Measurements from ENCODE around the gene ESM1.

The ESM1 gene

DNA sequence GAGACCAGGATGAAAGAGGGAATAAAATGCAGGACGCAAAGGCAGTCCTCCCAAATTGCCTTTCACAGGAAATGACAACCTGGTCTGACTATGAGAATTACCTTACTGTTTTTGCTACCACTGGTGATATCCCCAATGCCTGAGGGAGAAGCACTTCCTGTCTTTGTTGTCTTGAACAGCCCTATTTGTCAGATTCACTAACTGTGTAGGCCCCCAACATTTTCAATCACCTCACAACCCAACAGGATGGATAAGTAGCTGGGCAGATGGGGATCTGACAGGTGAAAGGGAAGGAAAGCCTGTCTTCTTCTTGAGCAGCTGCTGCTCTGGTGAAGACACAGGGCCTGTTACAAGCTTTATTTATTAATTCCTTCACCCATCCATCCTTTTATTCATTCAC is 9.7 kb downstream of the ESM1 start:
- no peak for DNase-seq

DNA sequence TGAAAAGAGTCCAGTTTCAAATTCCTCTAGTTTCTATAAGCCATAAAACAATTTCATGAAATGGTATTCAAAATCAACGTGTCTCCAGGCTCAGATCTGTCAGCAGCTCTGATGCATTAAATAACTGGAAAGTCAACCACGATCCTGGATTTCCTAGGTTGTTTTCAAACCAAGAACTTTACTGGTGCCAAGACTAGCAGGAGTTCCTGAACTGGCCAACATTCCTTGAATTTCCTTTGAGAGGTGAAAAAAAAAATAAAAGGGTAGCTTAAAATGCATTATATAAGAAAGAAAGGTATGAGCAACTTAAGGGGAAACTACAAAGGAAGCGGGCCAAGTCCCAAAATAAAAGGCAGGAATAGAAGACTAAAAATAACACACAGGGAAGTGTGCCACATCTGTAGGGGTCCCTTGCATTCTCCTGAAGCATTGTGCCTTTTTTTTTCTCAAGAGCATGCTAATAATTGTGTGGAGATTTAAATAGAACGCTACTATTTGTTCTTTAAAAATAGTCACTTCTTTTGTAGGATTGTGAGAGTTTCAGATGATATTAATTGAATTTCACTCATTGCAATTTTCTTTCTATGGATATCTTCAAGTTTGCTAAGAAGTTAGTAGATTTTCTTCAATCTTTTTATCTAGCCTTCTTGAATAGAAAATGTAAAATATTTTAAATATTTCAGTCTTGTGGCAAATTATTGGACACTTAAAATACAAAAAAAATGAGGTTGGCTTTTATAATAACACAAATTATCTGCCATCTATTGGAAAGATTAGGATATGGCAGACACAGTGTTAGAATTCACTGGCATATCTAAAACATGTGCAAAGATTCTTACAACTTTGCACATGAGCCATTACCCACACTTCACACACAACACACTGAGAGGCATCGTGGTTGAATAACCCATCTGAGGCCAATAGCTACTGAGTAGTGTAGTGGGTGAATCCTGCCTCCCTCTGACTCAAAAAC is 15.3 kb downstream of the ESM1 start:
- DNase-seq: no peak

DNA sequence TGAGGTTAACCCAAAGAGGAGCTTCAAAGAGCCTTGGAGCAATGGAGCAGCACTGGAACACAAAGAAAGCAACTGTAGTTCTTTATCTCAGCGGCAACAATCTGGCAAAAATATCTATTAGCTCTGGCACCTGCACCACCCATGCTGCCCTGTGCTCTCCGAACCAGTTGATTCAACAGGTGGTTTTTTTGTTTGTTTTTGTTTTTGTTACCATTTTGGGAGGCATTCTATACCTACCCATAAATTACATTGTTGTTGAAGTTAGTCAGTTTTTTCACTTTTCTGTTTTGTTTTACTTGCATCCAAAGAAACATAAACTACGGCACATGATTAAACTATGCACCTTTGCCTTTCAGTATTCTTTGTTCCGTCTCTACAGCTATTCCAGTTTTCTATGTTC is 16.2 kb downstream of the ESM1 start:
- DNase-seq: no peak

DNA sequence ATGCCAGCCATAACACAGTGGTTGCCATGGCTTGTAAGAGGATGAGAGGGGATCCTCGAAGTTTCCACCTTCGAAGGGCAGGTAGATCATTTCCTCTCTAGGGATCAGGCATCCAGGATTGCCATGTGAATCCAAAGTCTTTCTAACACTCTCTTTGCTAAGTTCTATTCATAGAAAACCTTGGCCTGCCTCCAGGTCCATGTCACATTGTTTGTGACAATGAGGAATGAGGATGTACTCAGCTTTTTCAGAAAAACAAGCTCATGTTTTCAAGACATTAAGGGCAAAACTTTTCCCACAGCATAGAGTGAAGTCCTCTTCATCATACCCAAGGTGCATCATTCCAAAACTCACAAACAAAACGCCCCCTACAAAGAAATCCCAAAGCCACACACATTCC is 19.6 kb downstream of the ESM1 start:
- no peak for DNase-seq

DNA sequence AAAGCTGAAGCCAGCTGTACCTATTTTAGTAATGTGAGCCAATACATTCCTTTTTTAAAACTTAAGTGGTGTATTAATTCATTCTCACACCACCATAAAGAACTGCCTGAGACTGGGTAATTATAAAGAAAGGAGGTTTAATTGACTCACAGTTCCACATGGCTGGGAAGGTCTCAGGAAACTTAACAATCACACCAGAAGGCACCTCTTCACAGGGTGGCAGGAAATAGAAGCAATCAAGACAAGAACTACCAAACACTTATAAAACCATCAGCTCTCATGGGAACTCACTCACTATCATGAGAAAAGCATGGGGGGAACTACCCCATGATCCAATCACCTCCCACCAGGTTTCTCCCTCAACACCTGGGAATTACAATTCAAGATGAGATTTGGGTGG is 21.0 kb downstream of the ESM1 start:
- no peak for DNase-seq

DNA sequence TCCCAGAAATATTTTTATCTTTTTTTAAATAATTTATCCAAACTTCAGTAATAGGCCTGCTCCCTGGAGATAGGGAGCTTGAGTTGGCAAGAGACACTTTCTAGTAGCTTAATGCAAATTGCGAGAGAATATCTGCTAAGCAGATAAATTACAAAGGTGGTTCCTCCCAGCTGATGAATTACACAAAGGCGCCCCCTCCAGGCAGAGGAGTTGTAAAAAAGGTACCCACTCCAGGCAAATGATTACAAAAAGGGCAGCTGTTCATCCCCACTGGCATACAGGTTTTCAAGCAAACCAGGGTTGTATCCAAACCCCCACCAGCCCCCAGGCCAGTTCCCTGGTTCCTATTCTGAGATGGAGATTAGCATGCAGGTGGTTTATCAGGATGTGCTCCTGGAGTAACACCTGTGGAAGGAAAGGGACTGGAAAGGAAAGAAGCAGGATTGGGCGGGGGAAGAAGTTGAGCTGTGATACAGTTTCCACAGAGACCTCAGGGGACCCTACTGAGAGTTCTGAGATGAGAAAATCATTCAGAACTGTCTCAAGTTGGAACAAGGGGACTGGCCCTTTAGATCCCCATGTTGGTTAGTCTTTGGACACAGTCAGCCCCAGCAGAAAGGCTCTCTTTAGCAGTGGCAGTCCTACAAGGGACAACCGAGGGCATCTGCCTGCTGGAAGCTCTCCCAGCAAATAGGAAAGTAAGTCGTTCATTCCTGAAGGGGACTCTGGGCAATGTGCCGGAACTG is 25.5 kb downstream of the ESM1 start:
- peak; percentile 69 for DNase-seq

DNA sequence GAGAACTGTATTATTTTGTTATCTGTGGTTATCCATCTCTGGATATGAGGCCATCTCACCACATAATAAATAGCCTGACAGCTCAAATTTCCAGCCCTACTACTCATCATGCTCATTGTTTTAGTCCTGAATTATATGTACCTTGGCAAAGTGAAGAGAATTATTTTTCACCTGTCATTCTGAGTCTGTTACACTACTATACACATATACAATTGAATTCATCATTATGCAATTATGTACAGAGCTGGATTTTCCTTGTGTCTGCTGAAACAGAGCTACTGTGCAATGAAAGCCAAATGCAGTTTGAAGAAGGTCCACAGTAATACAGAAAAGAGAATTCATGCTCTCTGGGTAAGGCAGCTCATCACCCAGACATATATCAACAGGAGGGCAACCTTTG is 28.5 kb downstream of the ESM1 start:
- DNase-seq: no peak

DNA sequence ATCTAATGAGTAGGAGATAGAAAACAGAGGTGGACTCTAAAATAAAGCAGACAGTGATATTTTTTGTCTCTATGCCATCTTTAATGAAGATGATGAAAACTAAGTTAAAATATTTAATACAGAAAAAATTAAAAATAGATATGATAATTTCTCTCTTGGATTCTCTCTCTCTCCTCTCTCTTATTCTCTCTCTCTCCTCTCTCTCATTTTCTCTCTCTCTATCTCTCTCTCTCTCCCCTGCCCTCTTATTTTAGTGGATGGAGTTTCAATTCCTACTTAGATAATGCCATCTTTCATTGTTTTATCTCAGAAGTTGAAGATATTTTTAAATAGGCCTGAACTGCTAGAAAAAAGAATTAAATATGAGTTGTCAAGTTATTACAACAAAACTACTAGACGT is 38.2 kb downstream of the ESM1 start:
- DNase-seq: no peak

DNA sequence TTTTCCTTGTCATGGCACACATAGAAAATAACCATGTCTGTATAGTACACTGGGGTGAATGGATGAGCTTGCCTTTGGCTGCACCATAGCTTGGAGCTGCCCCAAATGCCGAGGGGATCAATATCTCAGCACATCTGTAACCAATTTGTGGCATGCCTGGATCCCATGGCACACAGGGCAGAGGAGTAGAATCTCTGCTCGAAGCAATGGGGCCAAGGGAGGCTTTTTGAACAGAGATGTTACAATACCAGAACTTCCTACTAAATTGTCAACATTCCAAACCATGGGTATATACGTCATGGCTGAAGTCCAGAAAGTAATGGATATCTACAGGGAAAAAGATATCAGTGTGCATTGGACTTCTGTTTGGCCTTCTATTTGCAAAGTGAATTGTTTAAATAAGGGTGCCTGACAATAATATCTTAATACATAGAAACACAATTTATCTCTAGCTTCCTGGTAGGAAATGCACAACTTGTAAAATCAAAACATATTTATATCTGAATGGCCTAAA is 39.0 kb downstream of the ESM1 start:
- no peak for DNase-seq

DNA sequence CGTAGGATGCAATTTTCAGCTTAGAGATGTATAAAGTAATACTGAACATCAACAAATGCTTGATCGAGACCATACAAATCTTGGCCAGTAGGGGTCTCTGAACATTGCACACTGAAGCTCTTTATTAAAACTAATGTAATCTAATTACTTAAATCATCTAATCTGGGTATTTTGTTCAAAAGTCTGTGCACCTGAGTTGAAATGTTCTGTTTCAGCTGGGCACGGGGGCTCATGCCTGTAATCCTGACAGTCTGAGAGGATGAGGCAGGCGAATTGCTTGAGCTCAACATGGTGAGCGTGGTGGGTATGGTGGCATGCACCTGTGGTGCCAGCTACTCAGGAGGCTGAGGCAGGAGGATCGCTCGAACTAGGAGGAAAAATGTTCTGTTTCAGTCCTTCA is 41.0 kb downstream of the ESM1 start:
- DNase-seq: peak; percentile 35

DNA sequence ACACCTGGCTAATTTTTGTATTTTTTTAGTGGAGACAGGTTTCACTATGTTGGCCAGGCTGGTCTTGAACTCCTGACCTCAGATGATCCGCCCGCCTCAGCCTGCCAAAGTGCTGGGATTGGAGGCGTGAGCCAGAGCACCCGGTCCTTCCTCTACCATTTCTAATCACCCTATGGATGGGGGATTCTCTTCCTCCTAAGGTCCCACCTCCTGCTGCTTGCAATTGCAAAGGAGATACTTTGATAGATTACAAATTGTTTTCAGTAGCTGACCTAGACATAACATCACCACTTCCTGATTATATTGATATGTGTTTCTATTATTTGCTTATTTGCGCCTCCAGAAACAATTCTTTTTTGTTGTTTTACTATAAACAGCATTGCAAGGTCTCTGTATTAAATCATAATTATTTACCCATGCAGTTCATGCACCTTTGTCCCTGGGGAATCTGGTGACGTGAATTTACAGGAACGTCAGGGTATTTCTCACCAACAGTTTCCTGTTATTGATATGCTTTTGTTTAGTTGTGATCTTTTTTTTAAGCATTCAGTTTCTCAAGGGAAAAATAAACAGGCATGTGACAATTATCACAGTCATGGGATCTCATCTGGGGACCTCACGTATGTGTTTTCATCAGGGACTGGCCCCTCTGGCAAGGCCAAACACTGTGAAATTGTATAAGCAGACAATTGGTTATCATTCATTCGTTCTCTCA is 43.2 kb downstream of the ESM1 start:
- no peak for DNase-seq

DNA sequence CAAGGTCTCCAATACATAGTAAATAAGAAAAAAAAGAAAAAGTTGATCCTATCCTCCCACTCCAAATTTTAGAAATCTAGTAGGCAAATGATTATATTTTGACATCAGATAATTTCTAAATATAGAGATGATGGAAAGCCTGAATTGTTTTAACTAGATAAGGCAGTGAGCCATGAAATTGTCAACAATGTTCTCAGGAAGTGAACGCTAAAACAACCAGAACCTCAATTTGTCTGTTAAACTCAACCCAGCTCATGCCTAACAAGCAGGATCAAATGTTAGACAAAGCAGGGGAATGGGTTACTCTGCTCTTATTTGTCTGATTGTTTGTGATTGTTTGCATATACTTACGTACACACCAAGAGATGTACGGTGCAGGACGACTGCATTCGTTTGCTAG is 49.2 kb downstream of the ESM1 start:
- DNase-seq: no peak

DNA sequence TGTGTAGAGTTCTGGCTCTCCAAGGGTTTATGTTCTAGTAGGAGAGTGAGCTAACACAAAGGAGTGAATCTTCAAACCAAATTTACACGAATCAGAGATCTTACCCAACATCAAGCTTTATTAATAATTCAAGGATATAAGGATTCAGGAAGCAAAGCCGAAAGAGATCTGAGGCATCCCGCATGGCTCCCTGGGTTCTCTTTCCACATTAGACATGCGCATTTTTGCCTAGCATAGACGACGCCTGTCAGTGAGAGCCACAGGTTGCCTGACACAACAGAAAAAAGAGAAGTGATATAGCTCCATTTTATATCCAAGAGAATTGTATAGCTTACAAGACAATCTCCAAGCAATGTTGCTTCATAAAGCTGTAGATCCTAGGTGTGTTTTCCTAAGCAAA is 52.6 kb downstream of the ESM1 start:
- DNase-seq: no peak

DNA sequence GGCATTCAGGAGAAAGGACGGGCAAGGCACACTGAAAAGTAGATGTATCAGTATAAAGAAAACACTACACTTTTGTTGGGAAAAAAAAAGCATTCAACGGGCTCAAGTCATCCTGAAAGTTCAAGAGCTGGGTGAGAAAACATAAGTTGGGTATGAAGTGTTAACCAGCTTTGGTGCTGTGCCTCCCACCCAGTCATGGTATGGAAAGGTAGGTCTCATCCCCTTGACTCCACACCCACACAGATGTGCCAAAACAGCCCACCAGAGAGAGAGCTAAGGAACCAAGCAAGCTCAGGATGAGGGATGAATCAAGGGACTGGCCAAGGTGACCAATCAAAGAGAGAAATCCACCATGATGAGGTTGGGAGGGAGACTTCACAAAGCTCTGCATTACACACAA is 54.7 kb downstream of the ESM1 start:
- peak; percentile 23 for DNase-seq
